ENCODE results near the gene GABARAPL2.

The GABARAPL2 gene, protein sequence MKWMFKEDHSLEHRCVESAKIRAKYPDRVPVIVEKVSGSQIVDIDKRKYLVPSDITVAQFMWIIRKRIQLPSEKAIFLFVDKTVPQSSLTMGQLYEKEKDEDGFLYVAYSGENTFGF

DNA sequence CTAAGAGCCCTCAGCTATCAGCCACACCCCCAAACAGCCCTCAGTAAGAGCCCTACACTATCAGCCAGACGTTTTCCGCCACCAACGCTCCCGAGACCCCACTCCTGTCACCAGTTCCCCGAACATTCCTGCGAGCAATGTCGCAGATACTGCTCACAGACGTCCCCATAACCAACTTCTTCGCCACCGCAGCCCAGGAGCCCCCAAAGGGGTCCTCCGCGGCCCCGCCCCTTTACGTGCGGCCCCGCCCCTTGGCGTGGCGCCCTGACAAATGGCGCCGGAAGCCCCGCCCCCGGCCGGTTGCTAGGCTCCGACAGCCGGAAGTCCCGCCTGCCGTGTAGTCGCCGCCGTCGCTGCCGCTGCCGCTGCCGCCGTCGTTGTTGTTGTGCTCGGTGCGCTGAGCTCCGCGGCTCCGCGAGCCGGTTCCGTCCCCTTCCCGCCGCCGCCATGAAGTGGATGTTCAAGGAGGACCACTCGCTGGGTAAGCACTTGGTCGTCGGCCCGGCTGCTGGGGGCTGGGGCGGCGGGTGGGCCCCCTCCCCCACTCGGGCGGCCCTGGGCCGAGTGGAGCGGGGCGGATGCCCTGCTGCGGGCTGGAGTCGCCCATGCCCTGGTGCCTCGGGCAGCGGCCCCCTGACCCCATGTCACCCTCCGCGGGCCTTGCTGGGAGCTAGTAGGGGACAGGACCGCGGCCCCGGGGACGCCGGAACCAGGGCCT, at the start of gene GABARAPL2:
TSS of gene GABARAPL2 (plus strand) at position 340 of the 718 bp plus-strand sequence. CDS start at position 448, 108 bp downstream.
- Histone ChIP-seq H3K36me3 (ENCODE audit: control insufficient read depth, insufficient read depth, low read length) (peaks cover 36% of the 10 kb centered on the region), H3K4me3 (ENCODE audit: low read depth, low read length) (peak within 1 kb of the TSS; percentile 76), H3K27me3 (ENCODE audit: control insufficient read depth, insufficient read depth, low read length) (no peaks in the 10 kb centered on the region), H3K9me3 (ENCODE audit: control insufficient read depth, insufficient read depth, low read length) (no peaks in the 10 kb centered on the region), H3K27ac (ENCODE audit: low read depth, low read length) (peak within 1 kb of the TSS; percentile 68), H3K9ac (ENCODE audit: low read depth, low read length) (peak within 1 kb of the TSS; percentile 55; the same call in 1 of the 2 replicates), H3K4me1 (ENCODE audit: control insufficient read depth, insufficient read depth, low read length) (peaks cover 18% of the 10 kb centered on the region)

DNA sequence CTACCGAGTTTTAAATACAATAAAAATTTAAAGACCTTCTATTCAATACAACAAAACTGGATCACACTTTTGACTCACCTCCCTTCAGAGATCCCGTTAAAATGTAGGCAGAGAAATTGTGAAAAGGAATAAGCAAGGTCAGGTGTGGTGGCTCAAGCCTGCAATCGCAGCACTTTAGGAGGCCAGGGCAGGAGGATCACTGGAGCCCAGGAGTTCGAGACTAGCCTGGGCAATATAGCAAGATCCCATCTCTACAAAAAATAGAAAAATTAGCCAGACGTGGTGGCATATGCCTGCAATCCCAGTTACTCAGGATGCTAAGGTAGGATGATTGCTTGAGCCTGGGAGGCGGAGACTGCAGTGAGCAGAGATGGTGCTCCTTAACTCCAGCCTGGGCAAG, 47.0 kb upstream of the GABARAPL2 start:
- no peak overlapping the region for H3K27ac ChIP-seq (ENCODE audit: low read depth, low read length)
- no peaks in the 10 kb centered on the region for H3K27me3 ChIP-seq (ENCODE audit: control insufficient read depth, insufficient read depth, low read length)
- H3K4me1 ChIP-seq (ENCODE audit: control insufficient read depth, insufficient read depth, low read length), result no peaks in the 10 kb centered on the region
- H3K9ac ChIP-seq (ENCODE audit: low read depth, low read length), result no peak overlapping the region
- no peaks in the 10 kb centered on the region for H3K36me3 ChIP-seq (ENCODE audit: control insufficient read depth, insufficient read depth, low read length)
- H3K9me3 ChIP-seq (ENCODE audit: control insufficient read depth, insufficient read depth, low read length), result no peaks in the 10 kb centered on the region
- no peak overlapping the region for H3K4me3 ChIP-seq (ENCODE audit: low read depth, low read length)

DNA sequence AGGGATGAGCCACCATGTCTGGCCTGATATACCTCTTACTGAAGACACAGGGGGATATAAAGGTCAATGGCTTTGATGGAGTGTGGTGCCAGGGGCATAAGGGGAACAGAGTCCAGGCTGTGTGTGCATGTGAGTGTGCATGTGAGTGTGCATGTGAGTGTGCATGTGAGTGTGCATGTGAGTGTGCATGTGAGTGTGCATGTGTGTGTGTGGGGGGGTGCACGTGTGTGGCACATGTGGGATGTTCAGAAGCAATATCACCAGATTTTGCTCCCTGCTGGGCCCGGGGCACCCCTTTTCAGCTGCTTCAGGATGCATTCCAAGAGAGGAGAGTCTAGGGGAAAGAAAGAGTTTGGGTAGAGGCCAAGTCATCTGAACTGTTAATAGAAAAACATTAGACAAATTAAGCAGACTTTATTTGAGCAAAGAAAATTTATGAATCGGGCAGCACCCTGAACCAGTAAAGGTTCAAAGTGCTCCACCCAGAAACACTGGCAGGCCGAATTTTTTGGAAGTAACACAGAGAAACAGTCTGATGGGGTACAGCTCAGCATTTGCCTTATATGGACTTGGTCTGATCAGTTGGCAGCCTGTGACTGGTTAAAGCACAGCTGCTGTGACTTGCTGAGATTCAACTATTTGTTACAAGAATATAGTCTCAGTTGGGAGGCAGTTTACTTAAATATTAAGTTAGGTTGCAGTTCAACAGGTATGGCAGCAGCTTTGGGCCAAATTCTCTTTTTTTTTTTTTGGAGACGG, 40.0 kb upstream of the GABARAPL2 start:
- Histone ChIP-seq H3K27me3 (ENCODE audit: control insufficient read depth, insufficient read depth, low read length) (no peaks in the 10 kb centered on the region), H3K4me1 (ENCODE audit: control insufficient read depth, insufficient read depth, low read length) (no peaks in the 10 kb centered on the region), H3K9ac (ENCODE audit: low read depth, low read length) (no peak overlapping the region), H3K36me3 (ENCODE audit: control insufficient read depth, insufficient read depth, low read length) (no peaks in the 10 kb centered on the region), H3K4me3 (ENCODE audit: low read depth, low read length) (no peak overlapping the region), H3K27ac (ENCODE audit: low read depth, low read length) (no peak overlapping the region), H3K9me3 (ENCODE audit: control insufficient read depth, insufficient read depth, low read length) (no peaks in the 10 kb centered on the region)

DNA sequence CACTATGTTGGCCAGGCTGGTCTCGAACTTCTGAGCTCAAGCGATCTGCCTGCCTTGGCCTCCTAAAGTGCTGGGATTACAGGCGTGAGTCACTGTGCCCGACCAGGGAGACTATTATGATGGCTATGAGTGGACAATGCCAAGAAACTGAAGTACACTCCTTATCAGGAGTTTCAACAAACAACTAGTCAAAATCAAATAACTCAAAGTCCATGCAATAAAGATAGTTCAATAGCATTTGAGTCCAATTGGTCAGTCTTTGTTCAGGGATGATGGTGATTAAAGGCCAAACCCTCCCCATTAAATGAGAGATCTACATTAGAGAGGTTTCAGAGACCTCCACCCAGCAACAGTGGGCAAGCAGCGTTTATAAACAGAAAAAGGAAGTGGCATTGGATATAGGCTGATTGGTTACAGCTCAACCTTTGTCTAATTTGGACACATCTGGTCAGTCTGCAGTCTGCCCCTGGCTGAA, 38.3 kb upstream of the GABARAPL2 start:
- no peaks in the 10 kb centered on the region for H3K27me3 ChIP-seq (ENCODE audit: control insufficient read depth, insufficient read depth, low read length)
- no peak overlapping the region for H3K27ac ChIP-seq (ENCODE audit: low read depth, low read length)
- H3K9me3 ChIP-seq (ENCODE audit: control insufficient read depth, insufficient read depth, low read length), result no peaks in the 10 kb centered on the region
- H3K9ac ChIP-seq (ENCODE audit: low read depth, low read length), result no peak overlapping the region
- H3K4me1 ChIP-seq (ENCODE audit: control insufficient read depth, insufficient read depth, low read length), result no peaks in the 10 kb centered on the region
- H3K36me3 ChIP-seq (ENCODE audit: control insufficient read depth, insufficient read depth, low read length), result no peaks in the 10 kb centered on the region
- H3K4me3 ChIP-seq (ENCODE audit: low read depth, low read length), result no peak overlapping the region

DNA sequence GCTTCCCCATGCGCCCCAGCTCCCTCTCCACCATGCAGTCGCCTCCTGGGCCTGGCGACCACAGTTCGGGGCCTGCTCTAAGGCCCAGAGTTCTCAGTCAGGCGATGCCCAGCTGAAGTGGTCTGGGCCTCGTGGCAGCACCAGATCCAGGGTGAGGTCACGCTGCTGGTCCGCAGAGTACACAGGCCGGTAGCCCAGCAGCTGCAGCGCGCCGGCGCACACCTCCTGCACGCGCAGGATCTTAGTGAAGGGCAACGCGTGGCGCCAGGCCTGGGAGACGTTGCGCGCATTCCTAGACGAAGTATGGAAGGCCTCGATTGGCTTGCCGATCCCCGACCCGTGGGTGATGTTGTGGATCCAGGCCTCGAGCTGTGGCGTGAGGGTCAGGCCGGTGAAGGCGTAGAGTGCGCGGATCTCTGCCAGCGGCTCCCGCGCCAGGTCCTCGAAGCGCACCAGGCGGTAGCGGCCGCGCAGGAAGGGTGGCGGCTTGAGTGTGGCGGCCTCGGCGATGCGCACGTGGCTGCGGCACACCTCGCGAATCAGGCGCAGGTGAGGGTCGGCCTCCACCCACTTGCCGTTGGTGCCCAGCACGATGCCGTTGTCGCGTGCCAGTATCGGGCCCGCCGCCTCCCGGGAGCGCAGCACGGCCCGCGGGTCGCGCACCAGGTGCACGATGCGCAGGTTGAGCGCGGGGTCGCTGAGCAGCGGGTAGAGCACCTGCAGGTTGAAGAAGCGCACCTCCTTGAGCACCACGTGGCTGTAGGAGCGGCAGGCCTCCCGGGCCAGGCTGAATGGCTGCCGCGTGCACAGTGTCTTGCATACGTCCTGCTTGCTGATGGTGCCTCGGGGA, 36.9 kb upstream of the GABARAPL2 start:
- Histone ChIP-seq H3K9ac (ENCODE audit: low read depth, low read length) (no peak overlapping the region), H3K4me1 (ENCODE audit: control insufficient read depth, insufficient read depth, low read length) (no peaks in the 10 kb centered on the region), H3K9me3 (ENCODE audit: control insufficient read depth, insufficient read depth, low read length) (no peaks in the 10 kb centered on the region), H3K27me3 (ENCODE audit: control insufficient read depth, insufficient read depth, low read length) (no peaks in the 10 kb centered on the region), H3K36me3 (ENCODE audit: control insufficient read depth, insufficient read depth, low read length) (no peaks in the 10 kb centered on the region), H3K4me3 (ENCODE audit: low read depth, low read length) (no peak overlapping the region), H3K27ac (ENCODE audit: low read depth, low read length) (no peak overlapping the region)

DNA sequence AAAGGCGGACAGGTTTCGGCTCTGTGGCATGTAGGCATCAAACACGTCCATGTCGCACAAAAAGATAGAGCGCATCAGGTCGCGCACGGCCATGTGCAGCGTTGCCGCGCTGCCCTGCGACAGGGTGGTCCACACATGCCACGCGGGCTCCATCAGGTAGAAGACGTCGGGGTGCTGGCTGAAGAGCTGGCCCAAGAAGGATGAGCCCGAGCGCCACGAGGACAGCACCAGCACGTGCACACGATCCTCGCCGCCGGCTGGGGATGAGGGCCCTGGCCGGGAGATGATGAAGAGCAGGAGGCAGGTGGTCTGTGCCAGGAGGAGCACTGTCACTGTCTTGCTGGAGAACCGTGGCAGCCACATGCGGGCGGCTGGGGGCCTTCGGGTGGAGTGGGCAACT, 36.2 kb upstream of the GABARAPL2 start:
- Histone ChIP-seq H3K36me3 (ENCODE audit: control insufficient read depth, insufficient read depth, low read length) (no peaks in the 10 kb centered on the region), H3K4me3 (ENCODE audit: low read depth, low read length) (no peak overlapping the region), H3K9ac (ENCODE audit: low read depth, low read length) (no peak overlapping the region), H3K27me3 (ENCODE audit: control insufficient read depth, insufficient read depth, low read length) (no peaks in the 10 kb centered on the region), H3K27ac (ENCODE audit: low read depth, low read length) (no peak overlapping the region), H3K9me3 (ENCODE audit: control insufficient read depth, insufficient read depth, low read length) (no peaks in the 10 kb centered on the region), H3K4me1 (ENCODE audit: control insufficient read depth, insufficient read depth, low read length) (no peaks in the 10 kb centered on the region)

DNA sequence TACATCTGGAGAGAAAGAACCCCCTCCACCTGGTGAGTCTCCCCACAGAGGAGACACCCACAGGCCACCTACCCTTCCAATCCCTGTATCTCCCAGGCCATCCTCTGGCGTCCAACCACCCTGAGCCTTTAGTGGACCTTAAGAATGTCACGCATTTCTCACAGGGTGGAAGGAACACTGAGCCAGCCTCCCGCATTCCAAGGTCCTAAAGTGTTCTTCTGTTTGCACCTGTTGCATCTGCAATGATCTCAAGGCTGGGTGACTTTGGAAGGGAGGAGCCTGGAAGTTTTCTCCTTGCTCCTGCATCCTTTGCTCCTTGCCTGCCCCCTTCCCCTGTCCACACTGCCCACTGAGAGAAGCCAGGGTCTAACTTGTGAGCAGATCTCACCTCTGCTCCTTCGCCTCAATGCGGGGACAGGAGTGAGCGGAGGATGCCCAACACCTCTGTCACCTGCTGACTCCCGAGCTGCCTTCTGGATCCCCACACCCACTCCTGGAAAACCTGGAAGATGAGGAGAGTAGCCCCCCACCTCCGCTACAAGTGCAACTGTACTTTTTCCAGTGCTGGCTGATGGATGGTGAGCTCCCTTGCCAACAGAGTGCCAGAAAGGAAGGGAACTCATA, 33.9 kb upstream of the GABARAPL2 start:
- H3K4me3 ChIP-seq (ENCODE audit: low read depth, low read length), result no peak overlapping the region
- no peaks in the 10 kb centered on the region for H3K9me3 ChIP-seq (ENCODE audit: control insufficient read depth, insufficient read depth, low read length)
- no peaks in the 10 kb centered on the region for H3K36me3 ChIP-seq (ENCODE audit: control insufficient read depth, insufficient read depth, low read length)
- H3K4me1 ChIP-seq (ENCODE audit: control insufficient read depth, insufficient read depth, low read length), result no peaks in the 10 kb centered on the region
- no peaks in the 10 kb centered on the region for H3K27me3 ChIP-seq (ENCODE audit: control insufficient read depth, insufficient read depth, low read length)
- no peak overlapping the region for H3K27ac ChIP-seq (ENCODE audit: low read depth, low read length)
- no peak overlapping the region for H3K9ac ChIP-seq (ENCODE audit: low read depth, low read length)

DNA sequence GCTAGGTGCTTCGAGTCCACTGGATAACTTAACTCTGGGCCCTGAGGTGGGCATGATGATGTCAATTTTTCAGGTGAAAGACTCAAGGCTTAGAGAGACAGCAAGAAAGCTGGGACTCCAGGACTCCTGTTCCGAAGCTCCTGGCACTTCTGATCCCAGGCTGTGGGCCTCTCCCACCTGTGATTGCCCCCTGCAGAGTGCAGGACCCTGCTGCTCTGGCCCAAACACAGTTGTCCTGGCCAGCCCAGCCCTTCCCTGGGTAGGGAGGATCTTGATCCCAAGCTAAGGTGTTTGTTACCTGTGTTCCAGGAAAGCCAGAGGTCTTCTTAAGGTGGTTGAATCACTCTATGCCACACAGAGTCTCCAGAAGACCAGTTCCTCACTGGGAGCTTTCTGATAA, 33.4 kb upstream of the GABARAPL2 start:
- no peaks in the 10 kb centered on the region for H3K36me3 ChIP-seq (ENCODE audit: control insufficient read depth, insufficient read depth, low read length)
- no peak overlapping the region for H3K9ac ChIP-seq (ENCODE audit: low read depth, low read length)
- no peaks in the 10 kb centered on the region for H3K4me1 ChIP-seq (ENCODE audit: control insufficient read depth, insufficient read depth, low read length)
- no peak overlapping the region for H3K27ac ChIP-seq (ENCODE audit: low read depth, low read length)
- H3K4me3 ChIP-seq (ENCODE audit: low read depth, low read length), result no peak overlapping the region
- H3K9me3 ChIP-seq (ENCODE audit: control insufficient read depth, insufficient read depth, low read length), result no peaks in the 10 kb centered on the region
- no peaks in the 10 kb centered on the region for H3K27me3 ChIP-seq (ENCODE audit: control insufficient read depth, insufficient read depth, low read length)

DNA sequence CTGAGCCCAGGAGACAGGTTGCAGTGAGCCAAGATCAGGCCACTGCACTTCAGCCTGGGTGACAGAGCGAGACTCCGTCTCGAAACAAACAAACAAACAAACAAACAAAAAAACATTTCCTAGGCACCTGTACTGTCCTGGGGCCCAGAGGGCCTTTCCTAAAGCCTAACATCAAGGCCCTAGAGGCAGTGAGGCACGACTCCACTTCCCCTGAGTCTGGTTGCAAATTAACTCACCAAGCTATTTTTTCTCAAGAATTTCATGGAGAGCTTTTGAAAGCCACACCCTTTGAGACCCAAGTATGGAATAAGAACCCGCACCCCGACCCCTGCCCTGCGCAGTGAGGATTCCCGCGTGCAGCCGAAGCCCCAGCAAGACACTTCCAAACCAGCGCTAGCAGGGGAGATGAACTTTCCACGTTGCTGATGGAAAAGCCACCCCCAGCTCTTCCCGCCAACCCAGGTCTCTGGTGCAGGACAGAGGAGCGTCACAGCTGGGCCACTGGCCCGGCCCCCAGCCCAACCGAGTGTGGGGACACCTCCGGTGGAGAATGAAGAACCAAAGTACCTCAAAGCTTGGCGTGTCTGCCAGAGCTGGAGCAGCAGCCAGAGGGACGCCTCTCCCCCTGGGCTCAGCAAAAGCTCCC, 31.5 kb upstream of the GABARAPL2 start:
- Histone ChIP-seq H3K4me1 (ENCODE audit: control insufficient read depth, insufficient read depth, low read length) (no peaks in the 10 kb centered on the region), H3K9ac (ENCODE audit: low read depth, low read length) (no peak overlapping the region), H3K36me3 (ENCODE audit: control insufficient read depth, insufficient read depth, low read length) (no peaks in the 10 kb centered on the region), H3K4me3 (ENCODE audit: low read depth, low read length) (no peak overlapping the region), H3K27ac (ENCODE audit: low read depth, low read length) (no peak overlapping the region), H3K27me3 (ENCODE audit: control insufficient read depth, insufficient read depth, low read length) (no peaks in the 10 kb centered on the region), H3K9me3 (ENCODE audit: control insufficient read depth, insufficient read depth, low read length) (no peaks in the 10 kb centered on the region)

DNA sequence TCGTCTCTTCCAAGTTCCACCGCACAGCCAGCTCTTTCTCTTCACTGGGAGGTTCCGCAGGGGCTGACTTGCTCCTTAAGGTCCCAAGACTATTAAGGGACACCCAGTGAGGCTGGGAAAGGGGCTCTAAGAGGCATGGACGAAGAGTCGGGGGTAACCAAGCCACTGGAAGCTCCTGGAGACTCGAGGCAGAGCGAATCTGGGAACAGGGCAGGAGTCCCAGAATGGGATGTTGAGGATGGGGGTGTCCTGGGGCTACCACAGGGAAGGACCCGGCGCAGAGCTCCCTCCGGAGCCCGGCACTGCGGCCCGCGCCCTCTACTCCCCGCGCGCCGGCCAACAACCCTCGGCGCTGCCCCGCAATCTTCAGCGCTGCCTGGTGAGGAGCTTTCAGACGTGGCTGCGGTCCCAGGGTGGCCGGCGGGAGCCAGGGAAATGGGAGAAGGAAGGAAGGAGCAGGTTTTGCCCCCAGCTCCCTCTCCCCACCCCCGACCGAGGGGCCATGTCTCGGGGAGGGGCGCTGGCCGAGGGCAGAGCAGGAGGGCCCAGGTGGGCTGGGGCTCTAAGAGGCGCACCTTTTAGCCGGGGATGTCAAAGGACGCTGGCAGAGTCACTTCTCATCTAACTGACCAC, 30.9 kb upstream of the GABARAPL2 start:
- Histone ChIP-seq H3K27ac (ENCODE audit: low read depth, low read length) (no peak overlapping the region), H3K9ac (ENCODE audit: low read depth, low read length) (no peak overlapping the region), H3K9me3 (ENCODE audit: control insufficient read depth, insufficient read depth, low read length) (no peaks in the 10 kb centered on the region), H3K4me3 (ENCODE audit: low read depth, low read length) (no peak overlapping the region), H3K27me3 (ENCODE audit: control insufficient read depth, insufficient read depth, low read length) (no peaks in the 10 kb centered on the region), H3K36me3 (ENCODE audit: control insufficient read depth, insufficient read depth, low read length) (no peaks in the 10 kb centered on the region), H3K4me1 (ENCODE audit: control insufficient read depth, insufficient read depth, low read length) (no peaks in the 10 kb centered on the region)
